Cardiac muscle cell (in vitro differentiated cells and primary cell): ENCODE data around the gene PIP5K1C. TPM values are rescaled to one million over a fixed set of nuclear protein-coding genes. Genes with fewer than 3 reads are reported as not detected.

Experiments
- DNase-seq, 2 donors: peaks; one replicate each; pipeline versions ENCODE4 v3.0.0 to v3.0.0-alpha.2; 2010 to 2017; ENCODE audit warnings: low read depth in 1 of 2, low spot score in 1 of 2
- H3K27ac ChIP-seq: fragments of 200-600 bp; sonication (generic); 2 replicates; pipeline ENCODE4 v1.5.1; 2016
- H3K27me3 ChIP-seq: fragments of 200-600 bp; sonication (generic); 2 replicates; pipeline ENCODE4 v1.6.0; 2016; ENCODE audit warnings: control low read depth
- H3K36me3 ChIP-seq: fragments of 200-600 bp; sonication (generic); 2 replicates; pipeline ENCODE4 v1.5.1; 2016; ENCODE audit warnings: control low read depth
- H3K4me1 ChIP-seq: fragments of 200-600 bp; sonication (generic); 2 replicates; pipeline ENCODE4 v1.8.1; 2017; ENCODE audit warnings: low read depth, mild to moderate bottlenecking, mixed run types
- H3K4me3 ChIP-seq: fragments of 200-600 bp; sonication (generic); 2 replicates; pipeline ENCODE4 v1.5.1; 2016; ENCODE audit warnings: mild to moderate bottlenecking
- H3K9me3 ChIP-seq: fragments of 200-600 bp; sonication (generic); 2 replicates; pipeline ENCODE4 v1.5.1; 2017; ENCODE audit warnings: low read depth, mild to moderate bottlenecking, control low read depth
- CTCF ChIP-seq: IDR thresholded peaks from 2 replicates; pipeline ENCODE4 v1.5.1; 2012; ENCODE audit warnings: low read depth, mild to moderate bottlenecking, low read length
- polyA plus RNA-seq: library from polyadenylated mRNA; unstranded; fragments of >200 nt; fragmentation: Nextera tagmentation; extraction: Ambion mirVana; gene quantifications from 2 replicates; pipeline ENCODE4 v1.2.1, GENCODE V29; 2016
- total RNA-seq: library from RNA; depleted of rRNA; stranded (reverse); fragments of >200 nt; gene quantifications from 2 replicates; pipeline ENCODE4 v1.2.3, GENCODE V29; 2016

PIP5K1C gene
- total and polyA plus RNA-seq, 2 experiments from 2014 or later = 21.0 to 28.4 TPM

DNA sequence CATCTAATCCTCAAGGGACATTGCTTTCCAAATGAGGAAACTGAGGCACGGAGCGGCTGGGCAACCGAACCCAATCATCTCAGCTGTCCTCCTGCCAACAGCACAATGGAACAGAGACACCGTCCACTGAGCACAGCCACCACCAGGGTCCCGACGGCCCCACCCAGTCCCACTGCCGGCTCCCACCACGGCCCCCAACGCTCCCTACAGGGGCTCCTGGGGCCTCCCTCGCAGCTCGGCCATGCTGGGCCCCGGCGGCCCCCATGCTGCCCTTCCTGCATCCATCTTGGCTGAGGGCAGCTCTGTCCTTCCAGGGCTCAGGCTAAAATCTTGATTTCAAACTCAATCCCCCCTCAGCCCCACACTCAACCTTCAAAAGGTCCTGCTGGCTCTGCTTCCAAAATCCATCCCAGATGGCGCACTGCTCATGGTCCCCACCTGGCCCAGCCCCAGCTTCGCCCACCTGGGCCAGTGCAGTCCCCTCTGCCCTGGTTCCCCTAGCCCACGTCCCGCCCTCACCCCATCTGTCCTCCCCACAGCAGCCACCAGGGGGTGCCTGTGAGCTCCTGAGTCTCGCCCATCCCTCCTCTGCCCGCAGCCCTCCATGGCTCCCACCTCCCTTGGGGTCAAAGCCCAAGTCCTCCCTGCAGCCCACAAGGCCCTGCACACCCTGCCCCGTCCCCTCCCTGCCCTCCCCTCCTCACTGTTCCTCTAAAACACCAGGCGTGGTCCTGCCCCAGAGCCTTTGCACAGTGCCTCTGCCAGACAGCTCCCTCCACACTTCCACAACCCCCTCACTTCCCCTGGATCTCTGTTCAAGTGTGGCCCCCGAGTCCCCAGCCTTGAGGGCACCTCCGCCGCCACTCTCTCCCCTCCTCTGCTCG lies 7.9 kb downstream of the PIP5K1C start:
- H3K27ac ChIP-seq = no peak overlapping the region
- TF ChIP-seq CTCF = peak; percentile 56
- DNase-seq = no peak
- H3K36me3 ChIP-seq = no peaks in the 10 kb centered on the region
- H3K27me3 ChIP-seq = no peaks in the 10 kb centered on the region
- H3K4me3 ChIP-seq = no peak overlapping the region
- H3K9me3 ChIP-seq = no peaks in the 10 kb centered on the region
- H3K4me1 ChIP-seq = peaks cover 5% of the 10 kb centered on the region

DNA sequence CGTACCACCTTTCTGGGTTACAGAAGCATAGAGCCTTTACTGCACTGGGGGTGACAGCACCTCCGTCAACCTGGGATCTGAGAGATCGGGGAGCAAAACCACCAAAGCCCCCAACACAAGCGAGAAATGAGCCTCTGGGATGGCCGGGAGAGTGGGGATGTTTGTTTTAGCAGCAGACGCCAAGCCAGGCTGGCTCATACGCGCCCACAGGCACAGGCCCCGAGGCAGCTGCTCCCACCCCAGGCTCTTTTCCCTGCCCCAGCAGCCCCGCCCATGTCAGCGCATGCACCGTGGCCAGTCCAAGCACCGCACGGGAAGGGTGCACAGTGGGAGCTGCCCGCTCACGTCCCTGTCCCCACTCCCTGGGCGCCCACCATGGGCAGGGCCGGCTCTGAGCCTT lies 8.5 kb downstream of the PIP5K1C start:
- Histone ChIP-seq H3K27me3 (no peaks in the 10 kb centered on the region), H3K36me3 (no peaks in the 10 kb centered on the region), H3K9me3 (no peaks in the 10 kb centered on the region), H3K27ac (no peak overlapping the region), H3K4me1 (peaks cover 5% of the 10 kb centered on the region), H3K4me3 (no peak overlapping the region)
- no peak for TF ChIP-seq CTCF
- no peak for DNase-seq

DNA sequence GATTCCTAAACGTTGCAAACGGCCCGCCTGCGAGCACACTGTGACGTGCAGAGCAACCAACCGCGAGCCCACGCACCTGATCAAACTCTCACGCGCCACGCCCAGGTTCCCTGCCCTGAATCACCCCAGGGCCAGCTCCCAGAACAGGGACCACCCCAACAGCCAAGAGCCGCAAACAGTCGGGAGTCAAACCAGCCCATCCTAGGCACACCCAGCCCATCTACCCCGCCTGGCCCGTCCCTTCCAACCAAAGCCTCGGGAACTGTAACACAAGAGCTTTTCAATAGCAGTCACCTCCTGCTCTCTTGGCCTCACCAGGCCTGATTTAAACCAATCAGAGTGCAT lies 8.9 kb downstream of the PIP5K1C start:
- H3K27ac ChIP-seq = no peak overlapping the region
- no peak for TF ChIP-seq CTCF
- H3K4me3 ChIP-seq = no peak overlapping the region
- H3K4me1 ChIP-seq = peaks cover 5% of the 10 kb centered on the region
- H3K36me3 ChIP-seq = no peaks in the 10 kb centered on the region
- no peaks in the 10 kb centered on the region for H3K9me3 ChIP-seq
- no peaks in the 10 kb centered on the region for H3K27me3 ChIP-seq
- DNase-seq = no peak

- TF ChIP-seq CTCF = no peak
- H3K9me3 ChIP-seq = no peaks in the 10 kb centered on the region
- DNase-seq = no peak
- no peak overlapping the region for H3K27ac ChIP-seq
- peaks cover 5% of the 10 kb centered on the region for H3K4me1 ChIP-seq
- no peaks in the 10 kb centered on the region for H3K36me3 ChIP-seq
- no peak overlapping the region for H3K4me3 ChIP-seq
- no peaks in the 10 kb centered on the region for H3K27me3 ChIP-seq
These were observed 9.5 kb downstream of the PIP5K1C start for GRCh38 chr19:3690551-3691371.

DNA sequence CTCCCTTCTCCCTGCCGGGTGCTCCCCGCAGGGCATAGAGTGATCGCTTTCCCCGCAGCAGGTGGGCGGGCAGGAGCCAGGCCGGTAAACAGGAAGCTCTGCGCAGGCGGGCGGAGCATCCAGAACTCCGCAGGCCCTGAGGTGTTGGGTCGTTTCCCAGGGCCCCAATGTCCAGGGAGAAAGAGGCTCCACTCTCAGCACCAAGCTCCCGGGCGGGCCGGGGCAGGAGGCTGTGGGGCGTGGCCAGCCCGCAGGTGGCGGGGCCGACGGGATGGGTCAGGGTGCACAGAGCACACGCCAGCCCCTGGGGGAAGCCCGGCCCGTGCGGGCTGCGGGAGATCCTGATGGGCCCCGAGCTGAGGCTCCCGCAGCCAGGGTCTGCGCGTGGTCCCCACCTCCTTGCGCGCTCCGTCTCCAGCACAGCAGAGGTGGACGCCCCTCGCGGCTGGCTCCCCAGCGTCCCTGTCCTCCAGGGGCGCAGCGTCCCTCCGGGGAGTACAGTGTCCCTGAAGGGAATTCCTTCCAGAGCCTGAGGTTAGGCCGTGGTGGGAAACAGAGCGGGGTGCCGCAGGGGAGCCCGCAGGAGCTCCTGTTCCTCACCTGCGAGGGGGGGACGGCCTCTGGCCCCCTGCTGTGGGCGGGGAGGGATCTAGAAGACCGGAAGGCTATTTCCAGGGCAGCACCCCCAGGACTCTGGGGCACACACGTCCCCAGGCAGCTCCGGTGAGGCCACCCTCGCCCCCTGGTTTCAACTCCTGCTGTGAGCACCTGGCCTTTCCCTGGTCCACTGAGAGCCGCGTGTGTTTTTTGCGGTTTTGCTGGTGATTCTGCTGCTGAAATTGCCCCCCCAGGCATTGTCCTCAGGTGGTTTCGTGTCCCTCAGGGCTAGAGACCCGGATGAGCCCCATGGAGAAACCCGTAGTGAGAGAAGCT lies 12.2 kb downstream of the PIP5K1C start:
- Histone ChIP-seq H3K4me3 (no peak overlapping the region), H3K27me3 (no peaks in the 10 kb centered on the region), H3K27ac (no peak overlapping the region), H3K36me3 (no peaks in the 10 kb centered on the region), H3K4me1 (peaks cover 5% of the 10 kb centered on the region), H3K9me3 (no peaks in the 10 kb centered on the region)
- DNase-seq = peak in 1 of 2 donors; percentile 32
- no peak for TF ChIP-seq CTCF
